GM12875 (cell line): ENCODE data around the gene TMEM254.
"Not testable (repeated sequence)": the region's sequence is repeated elsewhere in the genome, so short reads cannot be mapped to it uniquely, and the experiment has no call there.

Experiments
- H3K4me3 ChIP-seq: one replicate; pipeline ENCODE4 v1.5.1; 2011; ENCODE audit warnings: low read depth, low read length, control low read depth
- CTCF ChIP-seq: IDR thresholded peaks from 2 replicates; pipeline ENCODE4 v1.5.1; 2011; ENCODE audit warnings: low read depth, mild to moderate bottlenecking, control low read depth, inconsistent platforms, low read length, moderate library complexity, borderline replicate concordance; ENCODE audit not compliant: insufficient read depth

The TMEM254 gene

GRCh38 chr10:80131499-80131901 is 53.0 kb downstream of the TMEM254 start:
- TF ChIP-seq CTCF: no peak
- no peak overlapping the region for H3K4me3 ChIP-seq

- H3K4me3 ChIP-seq: no peak within 1 kb of the TSS
- TF ChIP-seq CTCF: no peak
Observed at GRCh38 chr10:80132299-80133139, 54.1 kb downstream of the TMEM254 start, which contains the start of gene PLAC9. Gene PLAC9, plus strand, starts transcription at chr10:80132730. Its CDS starts 33 bp downstream, at chr10:80132763.

GRCh38 chr10:80133206-80133605 is 54.7 kb downstream of the TMEM254 start:
- no peak for TF ChIP-seq CTCF
- H3K4me3 ChIP-seq: no peak overlapping the region

GRCh38 chr10:80133687-80134086 is 55.2 kb downstream of the TMEM254 start:
- not testable (repeated sequence) for H3K4me3 ChIP-seq

- TF ChIP-seq CTCF: no peak
- H3K4me3 ChIP-seq: no peak overlapping the region
Observed at GRCh38 chr10:80136134-80136571, 57.7 kb downstream of the TMEM254 start.

GRCh38 chr10:80137031-80137862 is 58.8 kb downstream of the TMEM254 start:
- no peak for TF ChIP-seq CTCF
- H3K4me3 ChIP-seq: no peak overlapping the region

- H3K4me3 ChIP-seq: no peak overlapping the region
- TF ChIP-seq CTCF: no peak
Observed at GRCh38 chr10:80137920-80138319, 59.5 kb downstream of the TMEM254 start.
